ENCODE data around the gene MCRS1. TPM values are rescaled to one million over a fixed set of nuclear protein-coding genes. Genes with fewer than 3 reads are reported as not detected.
"Not testable (repeated sequence)": the region's sequence is repeated elsewhere in the genome, so short reads cannot be mapped to it uniquely, and the experiment has no call there.

MCRS1 gene
- total and polyA plus RNA-seq, 10 of the 15 experiments (the other 5 are each of a cell fraction or from before 2014, with no cell fraction given) = 34.3 to 82.8 (median 57.6) TPM

GRCh38 chr12:49612210-49612609, 44.3 kb upstream of the MCRS1 start (continued):
- TF ChIP-seq E4F1 (IDR thresholded peaks at IDR 0.05; ENCODE audit: borderline replicate concordance, partially characterized antibody) (no peak), POLR2A (IDR thresholded peaks at IDR 0.05; ENCODE audit: low read depth, low read length) (no peak), DPF2 (IDR thresholded peaks at IDR 0.05) (no peak), JUNB (IDR thresholded peaks at IDR 0.05) (no peak), TCF3 (IDR thresholded peaks at IDR 0.05; ENCODE audit: borderline replicate concordance, insufficient read depth, low read depth, low read length) (no peak), ZNF24 (IDR thresholded peaks at IDR 0.05) (no peak), CUX1 (IDR thresholded peaks at IDR 0.05; ENCODE audit: insufficient replicate concordance, low read depth, low read length) (no peak)

- BruUV-seq (replicated peaks); DNase-seq (ENCODE audit: low read depth, low spot score): not testable (repeated sequence)
These were observed 42.8 kb upstream of the MCRS1 start for GRCh38 chr12:49610785-49611184.

More at GRCh38 chr12:49610785-49611184, 42.8 kb upstream of the MCRS1 start:
- H3K9ac ChIP-seq (ENCODE audit: control insufficient read depth, insufficient read depth, low read length); H4K20me1 ChIP-seq (ENCODE audit: control insufficient read depth, insufficient read depth); POLR2A ChIA-PET; H3K9me3 ChIP-seq (replicated peaks; ENCODE audit: control insufficient read depth, insufficient read depth, low read length); ATAC-seq; H3K27me3 ChIP-seq (replicated peaks in 1 of 2; ENCODE audit: control insufficient read depth in 2 of 2, insufficient read depth in 2 of 2, low read length in 1 of 2); H3K79me2 ChIP-seq (ENCODE audit: control insufficient read depth, insufficient read depth, low read length); in situ Hi-C loops (cut with MboI); H3K27ac ChIP-seq (ENCODE audit: control insufficient read depth, insufficient read depth); intact Hi-C loops (cut with micrococcal nuclease; ENCODE audit: unreplicated experiment); H3K4me2 ChIP-seq (ENCODE audit: control insufficient read depth, insufficient read depth); FAIRE-seq; H3K4me3 ChIP-seq; H2AFZ ChIP-seq (ENCODE audit: control insufficient read depth, low read depth, low read length); H3K4me1 ChIP-seq (ENCODE audit: control insufficient read depth, insufficient read depth, low read length); H3K36me3 ChIP-seq (ENCODE audit: control insufficient read depth in 2 of 2, insufficient read depth in 2 of 2, low read length in 1 of 2): not testable (repeated sequence)
- ChIA-PET SMC1A (ENCODE audit: uncharacterized antibody, unreplicated experiment) (interaction anchor here (0.7 to 0.9 kb wide), 2 partner anchors 8 to 19 kb away, joined by 3 read pairs; no protein-coding TSS in a partner anchor), CTCF (interaction anchor here (0.8 to 1.4 kb wide), 2 partner anchors 250 to 252 kb away, joined by 3 read pairs; no protein-coding TSS in a partner anchor), RAD21 (ENCODE audit: unreplicated experiment) (interaction anchor here (0.7 kb wide), 1 partner anchor 73 kb away, joined by 4 read pairs; no protein-coding TSS in a partner anchor)
- WGBS (ENCODE audit: insufficient coverage, insufficient replicate concordance, low lambda C conversion rate, missing lambda C conversion rate) = 55% methylated on average over 4 of the region's 4 CpGs

Data from GM12878 (cell line).